ENCODE data around the gene FBXL7.

FBXL7 gene

DNA sequence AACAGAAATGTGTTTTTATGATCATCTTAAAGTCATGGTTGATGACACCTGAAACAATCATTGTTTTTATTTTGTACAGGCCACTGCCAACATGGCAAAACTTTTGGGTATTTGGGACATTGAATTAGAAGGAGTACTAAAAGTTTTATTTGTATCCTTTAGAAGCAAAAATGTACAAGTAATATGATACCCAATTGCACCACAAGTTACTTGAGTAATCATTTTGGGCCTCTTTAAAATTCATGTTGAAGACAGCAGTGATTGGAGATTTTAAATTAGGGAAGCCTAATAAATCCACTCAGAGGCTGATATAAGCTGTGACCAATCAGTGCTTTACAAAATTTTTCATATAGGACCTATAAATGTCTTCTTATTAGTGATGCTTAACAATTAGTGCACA lies 466.7 kb downstream of the FBXL7 start:
- DNase-seq = no peak

DNA sequence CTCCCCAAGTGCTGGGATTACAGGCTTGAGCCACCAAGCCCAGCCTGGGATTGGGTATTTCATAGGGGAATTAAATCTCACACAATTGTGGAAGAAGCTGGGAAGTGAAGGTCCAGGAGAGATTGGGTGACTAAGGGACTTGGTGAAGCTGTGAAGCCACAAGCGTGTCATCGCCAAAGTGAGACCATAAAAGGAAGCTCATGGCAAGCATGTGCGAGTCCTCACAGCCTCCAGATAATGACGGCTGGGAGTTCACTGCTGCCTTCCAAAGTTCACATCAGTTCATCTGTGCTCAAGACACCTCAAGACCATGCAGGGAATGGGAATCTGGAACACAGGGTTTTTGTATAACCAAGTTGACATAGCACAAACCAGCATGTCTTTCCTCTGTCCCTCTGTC lies 469.0 kb downstream of the FBXL7 start:
- no peak for DNase-seq

- DNase-seq = no peak
These were observed 477.9 kb downstream of the FBXL7 start for GRCh38 chr5:15977851-15978250.

GRCh38 chr5:15980835-15981234 lies 480.9 kb downstream of the FBXL7 start:
- no peak for DNase-seq

GRCh38 chr5:15983392-15983791 lies 483.4 kb downstream of the FBXL7 start:
- no peak for DNase-seq

Data from CD4-positive, alpha-beta T cell treated with Interferon gamma for 1 hour (primary cell).